GM19351 (cell line): ENCODE results near the gene PLCG1.

ENCODE experiments used
- ATAC-seq: cut with Tn5 transposase; IDR thresholded peaks from one replicate; pipeline ENCODE4 v1.9.1; 2021; ENCODE audit warnings: mild to moderate bottlenecking, moderate library complexity; ENCODE audit not compliant: unreplicated experiment

PLCG1 gene

GRCh38 chr20:41141153-41141815, 3.9 kb downstream of the PLCG1 start:
- no peak for ATAC-seq

DNA sequence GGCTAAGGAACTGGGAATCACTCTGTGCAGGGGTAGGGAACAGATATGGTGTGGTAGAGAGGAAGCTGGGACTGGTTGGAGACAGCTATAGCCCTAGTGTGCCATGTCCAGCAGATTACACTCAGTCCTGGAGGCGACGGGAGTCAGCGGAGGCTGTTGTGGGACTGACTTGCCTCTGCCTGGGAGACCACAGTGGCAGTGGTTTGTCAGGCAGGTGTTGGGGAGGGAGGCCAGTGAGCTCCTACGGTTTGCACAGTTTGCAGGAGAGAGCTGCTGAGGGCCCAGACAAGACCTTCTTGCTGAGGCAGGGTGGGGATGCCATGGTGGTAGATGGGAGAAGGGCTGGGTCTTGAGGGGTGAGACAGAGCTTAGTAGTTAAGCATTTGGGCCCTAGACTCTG, 4.9 kb downstream of the PLCG1 start:
- no peak for ATAC-seq

DNA sequence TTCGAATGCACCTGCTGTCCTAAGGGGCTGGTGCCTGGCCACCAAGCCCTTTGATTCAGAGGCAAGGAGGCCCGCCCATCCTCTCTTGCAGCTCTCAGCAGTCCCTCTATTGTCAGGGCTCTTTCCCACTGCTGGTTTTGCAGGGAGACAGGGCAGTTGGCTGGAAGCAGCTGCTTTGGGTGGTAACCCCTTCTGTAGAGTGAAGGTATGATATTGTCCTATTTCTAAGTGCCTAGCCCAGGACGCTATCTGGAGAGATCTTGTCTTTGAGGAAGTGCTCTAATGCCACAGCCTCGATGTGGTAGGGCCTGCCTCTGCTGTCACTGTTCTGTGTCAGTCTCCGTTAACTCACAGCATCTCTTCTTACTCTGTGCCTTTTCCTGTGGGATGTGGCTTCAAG, 5.6 kb downstream of the PLCG1 start:
- peak; percentile 69 for ATAC-seq

DNA sequence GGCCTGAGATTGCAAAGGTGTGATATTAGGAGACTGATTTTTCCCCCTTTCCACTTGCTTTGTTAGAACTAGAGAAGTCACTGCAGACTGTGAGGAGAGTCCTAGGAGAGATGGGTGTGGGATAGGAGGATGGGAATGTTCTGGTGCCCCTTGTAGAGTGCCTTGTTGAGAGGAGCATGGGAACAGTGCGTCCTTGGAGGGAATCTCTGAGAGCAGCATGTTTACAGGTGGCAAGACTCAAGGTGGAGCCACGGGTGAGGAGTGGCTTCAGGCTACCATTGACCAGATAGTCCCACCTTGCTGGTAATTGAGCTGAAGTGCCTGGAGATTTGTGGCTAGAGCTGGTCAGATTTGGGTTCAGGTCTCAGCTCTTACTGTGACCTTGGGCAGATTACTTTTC, 6.0 kb downstream of the PLCG1 start:
- ATAC-seq: no peak

- ATAC-seq: no peak
Measured at GRCh38 chr20:41145317-41145716, 8.0 kb downstream of the PLCG1 start.

GRCh38 chr20:41145821-41146620, 8.7 kb downstream of the PLCG1 start:
- no peak for ATAC-seq

DNA sequence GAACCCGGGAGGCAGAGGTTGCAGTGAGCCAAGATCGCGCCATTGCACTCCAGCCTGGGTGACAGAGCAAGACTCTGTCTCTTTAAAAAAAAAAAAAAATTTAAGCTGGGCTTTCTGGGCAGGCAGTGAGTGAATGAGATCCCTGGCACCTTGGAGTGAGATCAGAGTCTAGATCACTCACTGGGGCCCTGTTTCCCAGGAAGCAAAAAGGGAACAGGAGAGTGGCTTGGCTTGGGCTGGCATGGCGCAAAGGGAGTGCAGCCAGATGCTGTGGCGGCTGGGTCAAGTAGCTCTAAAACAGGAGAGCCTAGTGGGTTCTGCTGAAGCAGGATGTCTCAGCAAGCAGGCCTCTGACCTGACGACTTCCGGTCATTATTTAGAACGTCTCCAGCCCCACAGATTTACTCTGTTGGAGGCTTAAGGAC, 10.4 kb downstream of the PLCG1 start:
- ATAC-seq: no peak

- no peak for ATAC-seq
Measured at GRCh38 chr20:41148942-41149341, 11.6 kb downstream of the PLCG1 start.

- ATAC-seq: no peak
Measured at GRCh38 chr20:41150664-41151063, 13.3 kb downstream of the PLCG1 start.

- ATAC-seq: no peak
Measured at GRCh38 chr20:41151134-41151869, 14.0 kb downstream of the PLCG1 start.

DNA sequence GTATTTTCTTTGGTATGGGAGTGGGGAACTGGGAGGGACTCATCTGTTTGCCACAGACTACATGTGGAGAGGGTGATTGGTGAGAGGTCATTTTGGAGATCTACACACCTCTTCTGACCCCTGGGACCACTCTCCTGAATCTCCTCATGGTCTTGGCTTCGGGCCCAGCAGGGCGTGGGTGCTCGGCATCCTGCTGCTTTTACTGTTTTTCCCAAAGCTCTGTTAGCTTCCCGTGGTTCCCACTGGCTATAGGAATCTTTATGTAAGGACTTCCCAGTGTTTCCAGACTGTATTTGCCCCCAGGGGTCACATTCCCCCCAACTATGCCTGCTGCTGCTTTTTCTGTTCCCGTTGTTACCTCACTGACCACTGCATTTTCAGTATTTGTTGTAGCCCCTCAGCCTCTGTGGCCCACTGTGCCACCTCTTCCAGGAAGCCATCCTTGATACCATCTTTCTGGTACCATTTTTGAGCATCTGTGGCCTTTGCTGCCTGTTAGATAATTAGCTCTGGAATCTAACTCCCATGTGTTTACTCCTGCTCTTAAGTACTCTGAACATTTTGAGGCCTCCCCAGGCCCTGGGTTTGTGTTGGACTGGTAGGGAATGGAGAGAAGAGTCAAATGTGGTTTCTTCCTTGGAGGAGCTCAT, 14.9 kb downstream of the PLCG1 start:
- no peak for ATAC-seq

DNA sequence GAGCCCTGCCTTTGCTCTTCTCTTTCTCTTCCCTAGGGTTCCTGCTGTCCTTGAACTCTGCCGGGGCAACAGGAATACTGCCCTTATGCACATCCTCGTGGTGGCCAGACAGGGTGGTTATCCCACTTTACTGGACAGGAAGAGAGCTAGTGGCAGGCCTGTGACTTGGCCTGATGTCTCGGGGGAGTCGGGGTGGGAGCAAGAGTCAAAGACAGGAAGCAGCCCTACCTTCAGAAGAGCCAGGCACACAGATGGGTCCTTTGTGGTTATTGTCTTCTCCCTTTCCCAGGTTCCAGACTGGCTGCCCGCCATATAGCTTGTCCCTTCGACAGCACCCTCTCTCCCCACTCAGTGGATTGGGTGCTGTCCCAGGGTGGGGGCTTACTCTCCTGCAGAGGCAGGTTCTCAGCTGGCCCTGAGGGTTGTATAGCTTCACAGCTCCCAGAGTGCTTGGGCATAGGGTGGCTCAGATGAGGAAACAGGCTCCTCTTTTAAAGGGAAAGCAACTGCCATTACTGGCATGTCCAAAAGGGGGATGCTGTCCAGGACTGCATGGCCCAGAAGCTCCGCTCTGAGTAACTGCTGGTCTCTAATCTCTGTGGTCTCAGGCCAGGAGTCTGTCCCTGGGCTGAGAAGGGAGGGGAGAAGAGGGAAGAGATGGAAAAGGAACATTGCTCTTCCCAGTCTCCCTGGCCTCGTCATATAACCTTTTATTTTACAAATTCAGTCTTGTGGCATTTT, 17.3 kb downstream of the PLCG1 start:
- ATAC-seq: no peak

GRCh38 chr20:41155261-41155660, 17.9 kb downstream of the PLCG1 start:
- ATAC-seq: no peak

DNA sequence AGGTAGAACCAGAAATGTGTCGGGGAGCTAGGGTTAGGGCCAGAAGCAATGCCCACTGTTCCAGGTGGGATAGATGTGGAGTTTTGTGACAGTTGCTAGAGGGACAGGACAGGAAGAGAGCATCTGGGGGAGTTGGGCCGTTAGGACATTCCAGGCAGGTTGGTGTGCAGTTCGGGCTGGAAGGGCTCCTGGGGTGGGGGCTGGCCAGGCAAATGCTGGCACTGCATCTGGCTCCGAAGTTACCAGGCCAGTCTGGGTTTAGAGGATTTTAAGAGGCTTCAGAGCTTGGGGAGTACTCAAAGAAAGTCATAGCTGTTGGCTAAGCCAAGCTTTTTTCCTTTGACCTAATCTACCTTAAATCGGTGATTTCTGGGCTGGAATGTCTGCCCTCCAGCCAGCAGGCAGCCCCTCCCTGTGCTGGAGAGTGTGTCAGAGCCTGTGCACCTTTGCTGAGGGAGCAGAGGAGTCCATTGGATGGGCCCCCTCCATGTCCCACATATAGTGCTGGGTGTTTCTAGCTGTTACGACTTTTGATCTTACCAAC, 20.8 kb downstream of the PLCG1 start:
- no peak for ATAC-seq

- no peak for ATAC-seq
Measured at GRCh38 chr20:41159547-41159946, 22.2 kb downstream of the PLCG1 start.

DNA sequence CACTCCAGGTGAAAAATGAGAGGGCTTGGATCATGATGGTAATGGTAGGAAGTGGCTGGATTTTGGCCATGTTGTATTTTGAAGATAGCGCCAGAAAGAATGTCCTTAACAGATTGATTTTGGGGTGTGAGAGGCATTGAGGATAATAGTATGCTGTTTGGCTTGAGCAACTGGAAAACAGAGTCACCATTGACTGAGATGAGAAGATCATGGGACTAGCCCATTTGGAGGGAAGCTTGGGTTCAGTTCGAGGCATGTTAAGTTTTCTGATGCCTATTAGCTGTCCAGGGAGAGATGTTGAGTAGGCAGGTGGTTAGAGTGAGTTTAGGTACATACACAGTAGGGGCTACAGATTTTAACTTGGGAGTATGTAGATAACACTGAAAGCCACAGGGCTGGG, 23.3 kb downstream of the PLCG1 start:
- no peak for ATAC-seq

DNA sequence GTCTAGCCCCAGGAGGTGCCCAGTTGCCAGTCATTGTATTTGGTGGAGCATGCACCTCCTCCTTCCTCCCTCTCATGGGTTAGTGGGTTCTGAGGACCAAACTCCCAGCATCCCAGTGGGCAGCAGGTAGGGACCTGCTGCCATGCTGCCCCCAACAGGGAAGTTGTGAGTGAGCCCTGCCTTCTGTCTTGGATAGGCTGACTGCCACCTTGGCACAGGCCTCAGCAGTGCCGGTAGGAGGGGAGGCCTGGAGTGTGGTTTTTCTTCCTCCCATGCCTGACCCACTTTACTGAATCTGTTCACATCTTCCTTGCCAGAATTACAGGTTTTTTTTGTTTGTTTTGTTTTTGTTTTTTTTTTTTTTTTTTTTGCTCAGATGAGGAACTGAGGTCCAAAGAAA, 24.5 kb downstream of the PLCG1 start:
- no peak for ATAC-seq

GRCh38 chr20:41162396-41162795, 25.1 kb downstream of the PLCG1 start:
- ATAC-seq: no peak

GRCh38 chr20:41163821-41164220, 26.5 kb downstream of the PLCG1 start:
- ATAC-seq: no peak
